HG02884 (cell line): Measurements from ENCODE around the gene TCF15.
A peak's percentile ranks its signal among the peaks of the same experiment; 100 is the strongest.

Experiments used
- ATAC-seq: cut with Tn5 transposase; IDR thresholded peaks from one replicate; pipeline ENCODE4 v1.9.1; 2021; ENCODE audit warnings: mild to moderate bottlenecking, moderate library complexity; ENCODE audit not compliant: unreplicated experiment

Gene TCF15

GRCh38 chr20:615514-615913, 5.4 kb upstream of the TCF15 start:
- ATAC-seq, result no peak

- ATAC-seq, result no peak
Observed at GRCh38 chr20:611843-612185, 1.7 kb upstream of the TCF15 start.

- no peak for ATAC-seq
Observed at GRCh38 chr20:611047-611842, 1.1 kb upstream of the TCF15 start.

GRCh38 chr20:609371-609964, 641 bp downstream of the TCF15 start:
- no peak for ATAC-seq

- ATAC-seq, result no peak
Observed at GRCh38 chr20:608970-609369, 1.1 kb downstream of the TCF15 start.

GRCh38 chr20:607476-607875, 2.6 kb downstream of the TCF15 start:
- no peak for ATAC-seq

- no peak for ATAC-seq
Observed at GRCh38 chr20:605237-605636, 4.9 kb downstream of the TCF15 start.

- no peak for ATAC-seq
Observed at GRCh38 chr20:603116-603640, 6.9 kb downstream of the TCF15 start.

GRCh38 chr20:602111-602970, 7.8 kb downstream of the TCF15 start:
- no peak for ATAC-seq

GRCh38 chr20:600736-601135, 9.4 kb downstream of the TCF15 start:
- no peak for ATAC-seq

GRCh38 chr20:600141-600540, 10.0 kb downstream of the TCF15 start:
- ATAC-seq, result no peak

GRCh38 chr20:598133-598850, 11.8 kb downstream of the TCF15 start:
- ATAC-seq, result no peak

GRCh38 chr20:597560-597959, 12.5 kb downstream of the TCF15 start:
- ATAC-seq, result no peak

- no peak for ATAC-seq
Observed at GRCh38 chr20:595330-596308, 14.5 kb downstream of the TCF15 start.

GRCh38 chr20:592506-592905, 17.6 kb downstream of the TCF15 start:
- ATAC-seq, result no peak

GRCh38 chr20:591941-592340, 18.2 kb downstream of the TCF15 start:
- ATAC-seq, result no peak

GRCh38 chr20:588932-589672, 21.0 kb downstream of the TCF15 start:
- ATAC-seq, result peak; percentile 69

GRCh38 chr20:588476-588875, 21.6 kb downstream of the TCF15 start:
- ATAC-seq, result no peak

- ATAC-seq, result no peak
Observed at GRCh38 chr20:584971-585301, 25.2 kb downstream of the TCF15 start.
